22Rv1 (cell line): ENCODE data around the gene ZNF341.

Source experiments
- H3K27ac ChIP-seq: fragments of 450-650 bp; 2 replicates; pipeline ENCODE4 v1.5.1; 2017
- CTCF ChIP-seq: fragments of 450-650 bp; IDR thresholded peaks from 2 replicates; pipeline ENCODE4 v1.5.1; 2017; ENCODE audit warnings: mild to moderate bottlenecking
- ZFX ChIP-seq: fragments of 450-650 bp; IDR thresholded peaks from 2 replicates; pipeline ENCODE4 v1.6.1; 2017; ENCODE audit warnings: antibody characterized with exemption, borderline replicate concordance

ZNF341 gene

GRCh38 chr20:33703498-33704137, 28.2 kb upstream of the ZNF341 start:
- no peak overlapping the region for H3K27ac ChIP-seq
- TF ChIP-seq ZFX (no peak), CTCF (no peak)

- no peak overlapping the region for H3K27ac ChIP-seq
- TF ChIP-seq ZFX (no peak), CTCF (no peak)
These were observed 27.4 kb upstream of the ZNF341 start for GRCh38 chr20:33704197-33704924.

GRCh38 chr20:33707668-33708067, 24.1 kb upstream of the ZNF341 start:
- TF ChIP-seq CTCF (no peak), ZFX (no peak)
- no peak overlapping the region for H3K27ac ChIP-seq

- no peak for TF ChIP-seq CTCF
- TF ChIP-seq ZFX = no peak
- 0 out of 2 replicates have a peak overlapping the region, but pooled peaks have one; percentile 17 for H3K27ac ChIP-seq
These were observed 22.4 kb upstream of the ZNF341 start for GRCh38 chr20:33709398-33709797.

- H3K27ac ChIP-seq = no peak overlapping the region
- TF ChIP-seq CTCF (no peak), ZFX (no peak)
These were observed 21.8 kb upstream of the ZNF341 start for GRCh38 chr20:33709905-33710541.

- H3K27ac ChIP-seq = no peak overlapping the region
- no peak for TF ChIP-seq CTCF
- TF ChIP-seq ZFX = no peak
These were observed 20.9 kb upstream of the ZNF341 start for GRCh38 chr20:33710681-33711445.
